Astrocyte (in vitro differentiated cells and primary cell): Measurements from ENCODE around the gene SIDT2. TPM values are rescaled to one million over a fixed set of nuclear protein-coding genes. Genes with fewer than 3 reads are reported as not detected.

ENCODE experiments used
- DNase-seq: peaks from one replicate; pipeline ENCODE4 v3.0.0-alpha.2; 2010; ENCODE audit warnings: low read depth
- FAIRE-seq: peaks from 2 replicates; lab custom pipeline; 2011; peaks lifted over from hg19 to GRCh38; lab: Jason Lieb, UNC
- H2AFZ ChIP-seq: 2 replicates; pipeline ENCODE4 v1.6.0; 2012; ENCODE audit warnings: low read depth, low read length, inconsistent platforms
- H3K27ac ChIP-seq: 2 replicates; pipeline ENCODE4 v1.5.1; 2011; ENCODE audit warnings: low read depth, low read length, inconsistent platforms
- H3K27me3 ChIP-seq: 2 replicates; pipeline ENCODE4 v1.6.0; 2011; ENCODE audit warnings: low read length, inconsistent platforms; ENCODE audit not compliant: insufficient read depth
- H3K36me3 ChIP-seq: 2 replicates; pipeline ENCODE4 v1.5.1; 2011; ENCODE audit warnings: low read length, inconsistent platforms; ENCODE audit not compliant: insufficient read depth
- H3K4me1 ChIP-seq: 2 replicates; pipeline ENCODE4 v1.5.1; 2011; ENCODE audit warnings: low read length, inconsistent platforms; ENCODE audit not compliant: insufficient read depth
- H3K4me2 ChIP-seq: 2 replicates; pipeline ENCODE4 v1.6.0; 2012; ENCODE audit warnings: low read length, inconsistent platforms
- H3K4me3 ChIP-seq: 2 replicates; pipeline ENCODE4 v1.5.1; 2011; ENCODE audit warnings: low read depth, mild to moderate bottlenecking, low read length, inconsistent platforms; ENCODE audit not compliant: insufficient read depth
- H3K79me2 ChIP-seq: 2 replicates; pipeline ENCODE4 v1.6.0; 2012; ENCODE audit warnings: mild to moderate bottlenecking, low read length, inconsistent platforms; ENCODE audit not compliant: insufficient read depth
- H3K9ac ChIP-seq: 2 replicates; pipeline ENCODE4 v1.6.0; 2012; ENCODE audit warnings: mild to moderate bottlenecking, low read length, inconsistent platforms
- H3K9me3 ChIP-seq: 2 replicates; pipeline ENCODE4 v1.5.1; 2012; ENCODE audit warnings: low read depth, mild to moderate bottlenecking, low read length, inconsistent platforms; ENCODE audit not compliant: insufficient read depth
- H4K20me1 ChIP-seq: 2 replicates; pipeline ENCODE4 v1.6.0; 2012; ENCODE audit warnings: low read length, inconsistent platforms; ENCODE audit not compliant: insufficient read depth
- H3K27ac Mint-ChIP-seq: one replicate; pipeline ENCODE4 v1.8.0; 2021; ENCODE audit warnings: mild to moderate bottlenecking, mixed read lengths; ENCODE audit not compliant: unreplicated experiment
- H3K27me3 Mint-ChIP-seq: one replicate; pipeline ENCODE4 v1.8.0; 2021; ENCODE audit warnings: low read depth, mixed read lengths; ENCODE audit not compliant: unreplicated experiment
- H3K36me3 Mint-ChIP-seq: one replicate; pipeline ENCODE4 v1.8.0; 2021; ENCODE audit warnings: low read depth, mixed read lengths; ENCODE audit not compliant: unreplicated experiment
- H3K4me1 Mint-ChIP-seq: one replicate; pipeline ENCODE4 v1.8.0; 2021; ENCODE audit warnings: low read depth, mixed read lengths; ENCODE audit not compliant: unreplicated experiment
- H3K4me3 Mint-ChIP-seq: one replicate; pipeline ENCODE4 v1.8.0; 2021; ENCODE audit warnings: mild to moderate bottlenecking, moderate library complexity, mixed read lengths; ENCODE audit not compliant: unreplicated experiment
- H3K9me3 Mint-ChIP-seq: one replicate; pipeline ENCODE4 v1.8.0; 2021; ENCODE audit warnings: mild to moderate bottlenecking, mixed read lengths; ENCODE audit not compliant: unreplicated experiment
- EZH2 ChIP-seq: IDR thresholded peaks from 2 replicates; pipeline ENCODE4 v1.6.1; 2012; ENCODE audit warnings: mild to moderate bottlenecking, low read length, inconsistent platforms; ENCODE audit not compliant: insufficient read depth
- total RNA-seq: library from RNA; stranded (reverse); gene quantifications from 2 replicates; pipeline ENCODE4 v1.2.1, GENCODE V29; 2021
- TF ChIP-seq, protein P1 (sequence below): IDR thresholded peaks from 2 replicates; pipeline ENCODE4 v1.5.1; 2011; ENCODE audit warnings: low read depth, mild to moderate bottlenecking, inconsistent platforms, low read length, moderate library complexity; ENCODE audit not compliant: insufficient read depth

Gene SIDT2
- total RNA-seq, 1 donor from 2014 or later, result 55.8 TPM

DNA sequence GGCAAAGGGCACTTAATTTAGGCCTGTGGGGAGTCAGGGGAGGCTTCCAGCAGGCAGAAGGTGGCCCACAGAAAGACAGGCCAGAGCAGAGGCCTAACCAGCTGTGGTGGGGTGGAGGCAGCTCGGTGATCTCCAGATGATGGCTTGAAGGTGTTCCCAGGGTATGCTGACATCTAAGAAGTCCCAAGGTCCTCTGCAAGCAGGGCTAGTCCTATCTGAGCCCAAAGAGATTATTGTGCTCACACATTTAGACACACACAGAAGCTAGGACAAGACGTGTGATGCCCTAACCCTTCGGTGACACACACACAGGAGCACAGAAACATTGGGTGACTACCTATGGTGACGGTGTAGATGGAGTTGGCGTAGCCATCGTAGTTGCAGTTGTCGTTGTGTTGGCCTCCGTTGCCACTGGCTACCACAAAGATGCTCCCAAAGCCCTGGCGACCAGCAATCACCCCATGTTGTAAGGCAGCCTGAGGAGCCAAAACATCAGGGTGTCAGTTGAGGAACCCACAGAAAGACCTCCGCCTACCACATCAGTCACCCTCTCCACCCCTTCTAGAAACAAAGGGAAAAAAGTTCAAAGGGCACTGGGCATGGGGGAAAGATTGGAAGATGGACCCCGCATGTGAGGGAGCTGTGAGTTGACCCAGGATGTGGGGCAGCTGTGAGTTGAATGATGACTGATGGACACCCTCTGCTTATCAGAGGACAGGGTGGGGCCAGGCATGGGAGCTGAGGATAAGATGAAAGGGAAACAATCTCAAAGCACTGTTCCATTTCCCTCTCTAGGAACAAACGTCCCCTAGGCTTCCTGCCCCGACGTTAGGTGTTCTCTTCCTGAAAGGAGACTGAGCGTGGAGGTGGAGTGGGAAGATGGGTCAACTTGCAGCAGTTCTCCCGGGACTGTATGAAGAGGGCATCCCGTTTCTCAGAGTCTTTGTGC is 45.5 kb downstream of the SIDT2 start:
- FAIRE-seq, result no peak
- Mint-ChIP-seq H3K27ac (no peak overlapping the region), H3K4me3 (no peak overlapping the region), H3K9me3 (peaks cover 1% of the 10 kb centered on the region), H3K27me3 (no peaks in the 10 kb centered on the region), H3K36me3 (peaks cover 29% of the 10 kb centered on the region), H3K4me1 (peaks cover 2% of the 10 kb centered on the region)
- Histone ChIP-seq H3K4me2 (no peak overlapping the region), H3K9me3 (no peaks in the 10 kb centered on the region), H3K27me3 (no peaks in the 10 kb centered on the region), H3K4me1 (peaks cover 11% of the 10 kb centered on the region), H3K36me3 (peaks cover 46% of the 10 kb centered on the region), H3K27ac (no peak overlapping the region), H4K20me1 (peaks cover 21% of the 10 kb centered on the region), H3K4me3 (no peak overlapping the region), H3K9ac (no peak overlapping the region), H2AFZ (no peak overlapping the region), H3K79me2 (peaks cover 3% of the 10 kb centered on the region)
- no peak for DNase-seq
- TF ChIP-seq, protein P1, sequence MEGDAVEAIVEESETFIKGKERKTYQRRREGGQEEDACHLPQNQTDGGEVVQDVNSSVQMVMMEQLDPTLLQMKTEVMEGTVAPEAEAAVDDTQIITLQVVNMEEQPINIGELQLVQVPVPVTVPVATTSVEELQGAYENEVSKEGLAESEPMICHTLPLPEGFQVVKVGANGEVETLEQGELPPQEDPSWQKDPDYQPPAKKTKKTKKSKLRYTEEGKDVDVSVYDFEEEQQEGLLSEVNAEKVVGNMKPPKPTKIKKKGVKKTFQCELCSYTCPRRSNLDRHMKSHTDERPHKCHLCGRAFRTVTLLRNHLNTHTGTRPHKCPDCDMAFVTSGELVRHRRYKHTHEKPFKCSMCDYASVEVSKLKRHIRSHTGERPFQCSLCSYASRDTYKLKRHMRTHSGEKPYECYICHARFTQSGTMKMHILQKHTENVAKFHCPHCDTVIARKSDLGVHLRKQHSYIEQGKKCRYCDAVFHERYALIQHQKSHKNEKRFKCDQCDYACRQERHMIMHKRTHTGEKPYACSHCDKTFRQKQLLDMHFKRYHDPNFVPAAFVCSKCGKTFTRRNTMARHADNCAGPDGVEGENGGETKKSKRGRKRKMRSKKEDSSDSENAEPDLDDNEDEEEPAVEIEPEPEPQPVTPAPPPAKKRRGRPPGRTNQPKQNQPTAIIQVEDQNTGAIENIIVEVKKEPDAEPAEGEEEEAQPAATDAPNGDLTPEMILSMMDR, result no peak

DNA sequence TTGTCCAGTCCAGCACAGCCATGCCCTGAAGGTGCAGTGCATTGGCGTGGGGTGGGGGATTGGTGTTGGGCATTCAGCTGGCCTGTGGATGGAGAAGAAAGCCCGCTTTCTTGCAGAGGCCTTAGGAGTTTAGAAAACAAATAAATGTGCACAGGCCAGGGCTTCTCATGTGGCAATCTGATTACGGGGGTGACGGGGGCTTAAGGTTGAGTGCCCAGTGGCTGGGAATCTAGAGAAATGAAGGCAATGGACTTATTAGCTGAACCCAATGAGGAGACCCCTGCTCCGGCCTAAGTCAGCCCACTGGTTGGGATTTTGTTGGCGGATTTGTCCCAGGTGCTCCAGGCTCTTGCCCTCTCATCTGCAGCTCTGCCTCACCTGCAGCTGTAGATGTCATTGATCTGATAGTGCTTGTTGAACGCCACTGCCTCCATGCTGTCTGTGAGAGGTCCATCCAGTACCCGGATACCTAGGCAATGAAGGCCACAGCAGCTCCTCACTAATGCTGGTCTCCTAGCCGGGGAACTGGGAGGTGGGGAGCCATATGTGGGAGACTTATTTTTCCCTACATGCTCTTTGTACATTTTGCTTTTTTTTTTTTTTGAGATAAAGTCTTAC is 47.1 kb downstream of the SIDT2 start:
- Mint-ChIP-seq H3K4me1 (peaks cover 11% of the 10 kb centered on the region), H3K27ac (no peak overlapping the region), H3K9me3 (no peaks in the 10 kb centered on the region), H3K4me3 (no peak overlapping the region), H3K27me3 (no peaks in the 10 kb centered on the region), H3K36me3 (peaks cover 31% of the 10 kb centered on the region)
- Histone ChIP-seq H3K9me3 (no peaks in the 10 kb centered on the region), H3K36me3 (peaks cover 47% of the 10 kb centered on the region), H4K20me1 (peaks cover 37% of the 10 kb centered on the region), H3K27me3 (no peaks in the 10 kb centered on the region), H2AFZ (no peak overlapping the region), H3K27ac (no peak overlapping the region), H3K4me2 (no peak overlapping the region), H3K4me1 (peaks cover 15% of the 10 kb centered on the region), H3K79me2 (peaks cover 20% of the 10 kb centered on the region), H3K9ac (no peak overlapping the region), H3K4me3 (no peak overlapping the region)
- FAIRE-seq (no peak), DNase-seq (no peak)
- TF ChIP-seq EZH2, result no peak
- TF ChIP-seq, protein P1, result no peak
